Liver (tissue), 3 donors: ENCODE results near the gene PDE2A.

Source experiments
- CTCF ChIP-seq: fragments of 150-350 bp; IDR thresholded peaks from 2 replicates; pipeline ENCODE4 v1.5.1; 2017; ENCODE audit warnings: improper control_type of control experiment, low read depth, low read length; ENCODE audit not compliant: missing input control
- FOXA1 ChIP-seq: IDR thresholded peaks from 2 replicates; pipeline ENCODE4 v1.6.1; 2016; ENCODE audit warnings: antibody characterized with exemption
- HNF4A ChIP-seq, 2 donors: conservative IDR thresholded peaks; 2 replicates each; pipeline ENCODE4 v1.6.1; 2016; ENCODE audit warnings: antibody characterized with exemption in 2 of 2, mild to moderate bottlenecking in 2 of 2
- JUND ChIP-seq, 2 donors: IDR thresholded peaks; 2 replicates each; pipeline ENCODE4 v1.6.1; 2016; ENCODE audit warnings: antibody characterized with exemption in 2 of 2
- REST ChIP-seq: IDR thresholded peaks from 2 replicates; pipeline ENCODE4 v1.6.1; 2016; ENCODE audit warnings: antibody characterized with exemption, mild to moderate bottlenecking
- RXRA ChIP-seq, 2 donors: IDR thresholded peaks; 2 replicates each; pipeline ENCODE4 v1.6.1; 2017 to 2018; ENCODE audit warnings: antibody characterized with exemption in 2 of 2, mild to moderate bottlenecking in 1 of 2
- TAF1 ChIP-seq: conservative IDR thresholded peaks from 2 replicates; pipeline ENCODE4 v1.6.1; 2016; ENCODE audit warnings: antibody characterized with exemption, mild to moderate bottlenecking
- TF ChIP-seq, protein P1 (sequence below): IDR thresholded peaks from 2 replicates; pipeline ENCODE4 v1.6.1; 2016; ENCODE audit warnings: antibody characterized with exemption
- TF ChIP-seq, protein P2 (sequence below): IDR thresholded peaks from 2 replicates; pipeline ENCODE4 v1.6.1; 2016; ENCODE audit warnings: antibody characterized with exemption
- TF ChIP-seq, protein P3 (sequence below): IDR thresholded peaks from 2 replicates; pipeline ENCODE4 v1.6.1; 2016; ENCODE audit warnings: antibody characterized with exemption
- donor health status: healthy.
- donor health status: healthy.

GRCh38 chr11:72631806-72632731 is 42.2 kb downstream of the PDE2A start:
- TF ChIP-seq CTCF (no peak), RXRA (IDR thresholded peaks at IDR 0.05) (peak; percentile 28 to 53), REST (no peak), FOXA1 (no peak), HNF4A (conservative IDR thresholded peaks at IDR 0.05) (no peak), TAF1 (no peak), JUND (IDR thresholded peaks at IDR 0.05) (no peak)
- TF ChIP-seq, protein P1, sequence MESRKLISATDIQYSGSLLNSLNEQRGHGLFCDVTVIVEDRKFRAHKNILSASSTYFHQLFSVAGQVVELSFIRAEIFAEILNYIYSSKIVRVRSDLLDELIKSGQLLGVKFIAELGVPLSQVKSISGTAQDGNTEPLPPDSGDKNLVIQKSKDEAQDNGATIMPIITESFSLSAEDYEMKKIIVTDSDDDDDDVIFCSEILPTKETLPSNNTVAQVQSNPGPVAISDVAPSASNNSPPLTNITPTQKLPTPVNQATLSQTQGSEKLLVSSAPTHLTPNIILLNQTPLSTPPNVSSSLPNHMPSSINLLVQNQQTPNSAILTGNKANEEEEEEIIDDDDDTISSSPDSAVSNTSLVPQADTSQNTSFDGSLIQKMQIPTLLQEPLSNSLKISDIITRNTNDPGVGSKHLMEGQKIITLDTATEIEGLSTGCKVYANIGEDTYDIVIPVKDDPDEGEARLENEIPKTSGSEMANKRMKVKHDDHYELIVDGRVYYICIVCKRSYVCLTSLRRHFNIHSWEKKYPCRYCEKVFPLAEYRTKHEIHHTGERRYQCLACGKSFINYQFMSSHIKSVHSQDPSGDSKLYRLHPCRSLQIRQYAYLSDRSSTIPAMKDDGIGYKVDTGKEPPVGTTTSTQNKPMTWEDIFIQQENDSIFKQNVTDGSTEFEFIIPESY, result no peak
- TF ChIP-seq, protein P2, sequence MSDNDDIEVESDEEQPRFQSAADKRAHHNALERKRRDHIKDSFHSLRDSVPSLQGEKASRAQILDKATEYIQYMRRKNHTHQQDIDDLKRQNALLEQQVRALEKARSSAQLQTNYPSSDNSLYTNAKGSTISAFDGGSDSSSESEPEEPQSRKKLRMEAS, result no peak
- TF ChIP-seq, protein P3, sequence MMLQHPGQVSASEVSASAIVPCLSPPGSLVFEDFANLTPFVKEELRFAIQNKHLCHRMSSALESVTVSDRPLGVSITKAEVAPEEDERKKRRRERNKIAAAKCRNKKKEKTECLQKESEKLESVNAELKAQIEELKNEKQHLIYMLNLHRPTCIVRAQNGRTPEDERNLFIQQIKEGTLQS, result no peak
